Activated T-cell treated with anti-CD3 and anti-CD28 coated beads for 24 hours (primary cell): Measurements from ENCODE around the gene NMNAT3.

Experiments used
- DNase-seq: peaks from one replicate; pipeline ENCODE4 v3.0.0-alpha.2; 2020; ENCODE audit warnings: low read depth

NMNAT3 gene

GRCh38 chr3:139578783-139579182 lies 99.0 kb downstream of the NMNAT3 start:
- DNase-seq, result no peak

GRCh38 chr3:139577909-139578308 lies 99.9 kb downstream of the NMNAT3 start:
- DNase-seq, result no peak

- no peak for DNase-seq
Measured at GRCh38 chr3:139577346-139577745, 100.4 kb downstream of the NMNAT3 start.

- DNase-seq, result no peak
Measured at GRCh38 chr3:139574026-139574947, 103.5 kb downstream of the NMNAT3 start.

- no peak for DNase-seq
Measured at GRCh38 chr3:139572847-139573672, 104.7 kb downstream of the NMNAT3 start.

- no peak for DNase-seq
Measured at GRCh38 chr3:139571711-139572110, 106.1 kb downstream of the NMNAT3 start.

GRCh38 chr3:139564294-139564861 lies 113.4 kb downstream of the NMNAT3 start:
- DNase-seq, result no peak

GRCh38 chr3:139561959-139562676 lies 115.7 kb downstream of the NMNAT3 start:
- DNase-seq, result no peak

GRCh38 chr3:139561255-139561817 lies 116.4 kb downstream of the NMNAT3 start:
- no peak for DNase-seq

GRCh38 chr3:139560411-139560810 lies 117.4 kb downstream of the NMNAT3 start:
- DNase-seq, result no peak

- DNase-seq, result no peak
Measured at GRCh38 chr3:139559541-139559940, 118.2 kb downstream of the NMNAT3 start.

- DNase-seq, result no peak
Measured at GRCh38 chr3:139558351-139559266, 119.2 kb downstream of the NMNAT3 start.

GRCh38 chr3:139557041-139557440 lies 120.7 kb downstream of the NMNAT3 start:
- DNase-seq, result no peak

GRCh38 chr3:139555249-139555648 lies 122.5 kb downstream of the NMNAT3 start:
- DNase-seq, result no peak

GRCh38 chr3:139554628-139555027 lies 123.1 kb downstream of the NMNAT3 start:
- DNase-seq, result no peak

- no peak for DNase-seq
Measured at GRCh38 chr3:139552632-139553365, 125.0 kb downstream of the NMNAT3 start.

- no peak for DNase-seq
Measured at GRCh38 chr3:139548801-139549200, 129.0 kb downstream of the NMNAT3 start.

- DNase-seq, result no peak
Measured at GRCh38 chr3:139547666-139548065, 130.1 kb downstream of the NMNAT3 start.

GRCh38 chr3:139546772-139547171 lies 131.0 kb downstream of the NMNAT3 start:
- DNase-seq, result no peak
